Mononuclear cell (primary cell): ENCODE results near the gene PACSIN2. TPM values are rescaled to one million over a fixed set of nuclear protein-coding genes. Genes with fewer than 3 reads are reported as not detected.

Experiments used
- total RNA-seq: library from RNA; depleted of rRNA; stranded (reverse); fragments of >200 nt; gene quantifications from one replicate; pipeline ENCODE4 v1.2.3, GENCODE V29; 2012

The PACSIN2 gene
- total RNA-seq, 1 donor, result 45.4 TPM

Other genes starting within 250 kb of the PACSIN2 start
- gene ARFGAP3, start 157.9 kb downstream of the PACSIN2 start, total RNA-seq, result 39.9 TPM
- gene TTLL1, start 74.2 kb upstream of the PACSIN2 start, total RNA-seq, result 2.8 TPM
- gene BIK, start 95.6 kb upstream of the PACSIN2 start, total RNA-seq, result 2.1 TPM
- gene MCAT, start 128.2 kb upstream of the PACSIN2 start, total RNA-seq, result 5.1 TPM
- 217 TPM for gene TSPO, start 136.4 kb upstream of the PACSIN2 start, total RNA-seq
- gene TTLL12, start 172.0 kb upstream of the PACSIN2 start, total RNA-seq, result 4.3 TPM